HG02571 (cell line): ENCODE measurements around the gene SEMA6C.
"Not testable (repeated sequence)": the region's sequence is repeated elsewhere in the genome, so short reads cannot be mapped to it uniquely, and the experiment has no call there.

Experiments
- ATAC-seq: cut with Tn5 transposase; IDR thresholded peaks from one replicate; pipeline ENCODE4 v1.9.1; 2021; ENCODE audit warnings: mild to moderate bottlenecking, moderate library complexity; ENCODE audit not compliant: unreplicated experiment

SEMA6C gene, protein sequence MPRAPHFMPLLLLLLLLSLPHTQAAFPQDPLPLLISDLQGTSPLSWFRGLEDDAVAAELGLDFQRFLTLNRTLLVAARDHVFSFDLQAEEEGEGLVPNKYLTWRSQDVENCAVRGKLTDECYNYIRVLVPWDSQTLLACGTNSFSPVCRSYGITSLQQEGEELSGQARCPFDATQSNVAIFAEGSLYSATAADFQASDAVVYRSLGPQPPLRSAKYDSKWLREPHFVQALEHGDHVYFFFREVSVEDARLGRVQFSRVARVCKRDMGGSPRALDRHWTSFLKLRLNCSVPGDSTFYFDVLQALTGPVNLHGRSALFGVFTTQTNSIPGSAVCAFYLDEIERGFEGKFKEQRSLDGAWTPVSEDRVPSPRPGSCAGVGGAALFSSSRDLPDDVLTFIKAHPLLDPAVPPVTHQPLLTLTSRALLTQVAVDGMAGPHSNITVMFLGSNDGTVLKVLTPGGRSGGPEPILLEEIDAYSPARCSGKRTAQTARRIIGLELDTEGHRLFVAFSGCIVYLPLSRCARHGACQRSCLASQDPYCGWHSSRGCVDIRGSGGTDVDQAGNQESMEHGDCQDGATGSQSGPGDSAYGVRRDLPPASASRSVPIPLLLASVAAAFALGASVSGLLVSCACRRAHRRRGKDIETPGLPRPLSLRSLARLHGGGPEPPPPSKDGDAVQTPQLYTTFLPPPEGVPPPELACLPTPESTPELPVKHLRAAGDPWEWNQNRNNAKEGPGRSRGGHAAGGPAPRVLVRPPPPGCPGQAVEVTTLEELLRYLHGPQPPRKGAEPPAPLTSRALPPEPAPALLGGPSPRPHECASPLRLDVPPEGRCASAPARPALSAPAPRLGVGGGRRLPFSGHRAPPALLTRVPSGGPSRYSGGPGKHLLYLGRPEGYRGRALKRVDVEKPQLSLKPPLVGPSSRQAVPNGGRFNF

DNA sequence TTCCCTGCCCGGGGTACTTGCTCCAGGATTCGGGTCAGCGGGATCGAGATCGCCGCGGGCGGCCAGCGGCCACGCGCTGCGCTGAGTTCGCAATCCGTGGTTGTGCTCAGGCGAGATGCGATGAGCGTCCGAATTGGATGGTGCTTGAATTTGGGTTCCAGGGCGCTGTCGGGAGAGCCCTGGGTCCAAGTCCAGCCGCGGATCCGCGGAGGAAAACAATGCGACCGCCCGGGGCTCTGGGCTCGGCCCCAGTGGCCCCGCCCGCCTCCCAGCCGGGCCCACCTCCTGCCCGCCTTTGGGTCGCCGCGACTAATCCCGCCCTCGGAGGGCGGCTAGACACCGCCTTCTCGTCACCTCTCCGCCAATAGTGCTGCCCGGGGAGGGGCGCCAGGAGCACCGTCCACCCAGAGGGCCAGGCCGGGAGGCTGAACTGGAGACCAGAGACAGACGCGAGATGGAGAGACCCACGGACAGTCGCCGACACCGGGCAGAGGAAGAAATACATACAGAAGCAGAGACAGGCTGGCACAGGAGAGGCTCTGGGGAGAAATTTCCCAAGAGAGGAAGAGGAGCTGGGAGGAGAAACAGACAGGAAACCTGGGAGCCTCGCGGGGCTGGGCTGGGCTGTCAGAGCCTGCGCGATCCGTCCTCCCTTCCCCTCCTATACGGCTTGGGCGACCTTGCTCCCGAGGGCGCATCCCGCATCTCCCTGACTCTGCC is at the start of gene SEMA6C:
SEMA6C (minus strand) TSS at position 220 of the 720 bp plus-strand sequence. CDS start 4,010 bp downstream, outside the sequence.
- ATAC-seq = peak; percentile 97

DNA sequence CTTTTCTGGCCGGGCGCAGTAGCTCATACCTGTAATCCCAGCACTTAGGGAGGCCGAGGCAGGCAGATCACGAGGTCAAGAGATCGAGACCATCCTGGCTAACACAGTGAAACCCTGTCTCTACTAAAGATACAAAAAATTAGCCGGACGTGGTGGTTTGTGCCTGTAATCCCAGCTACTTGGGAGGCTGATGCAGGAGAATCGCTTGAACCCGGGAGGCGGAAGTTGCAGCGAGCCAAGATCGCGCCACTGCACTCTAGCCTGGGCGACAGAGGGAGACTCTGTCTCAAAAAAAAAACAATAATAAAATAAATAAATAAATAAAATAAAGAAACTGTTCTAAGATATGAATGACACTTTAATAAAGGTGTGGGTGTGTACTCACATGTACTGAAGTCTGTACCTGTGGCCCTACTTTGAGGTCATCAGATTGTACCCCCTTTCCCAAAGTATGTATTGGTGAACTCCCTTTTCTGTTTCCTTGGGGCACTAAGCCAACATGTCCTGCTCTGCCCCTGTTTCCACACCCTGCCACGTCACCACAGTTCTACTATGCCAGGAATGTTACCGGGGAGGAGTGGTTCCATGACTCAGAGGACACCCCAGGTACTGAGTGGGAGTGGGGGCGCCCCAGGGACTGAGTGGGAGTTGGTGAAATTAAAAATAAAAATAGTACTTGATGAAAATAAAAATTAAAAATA is 48.6 kb upstream of the SEMA6C start:
- ATAC-seq = not testable (repeated sequence)

DNA sequence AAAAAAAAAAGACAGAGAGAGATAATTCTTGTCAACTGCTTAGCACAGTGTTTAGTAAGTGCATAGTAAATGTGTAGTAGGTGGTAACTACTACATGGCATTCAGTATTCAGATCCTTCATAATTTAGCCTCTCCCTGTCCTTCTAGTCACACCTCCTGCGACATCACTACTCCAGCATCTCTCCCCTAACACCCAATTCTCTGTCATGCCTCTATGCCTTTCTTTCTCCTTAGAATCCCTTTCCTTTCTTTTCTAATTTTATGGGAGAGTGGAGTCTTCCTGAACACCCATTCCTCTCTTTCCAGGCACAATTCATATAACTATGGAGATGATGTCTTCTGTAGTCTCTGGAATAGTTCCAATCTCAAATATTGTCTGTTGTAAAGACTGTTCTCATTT is 47.4 kb upstream of the SEMA6C start:
- ATAC-seq = no peak

DNA sequence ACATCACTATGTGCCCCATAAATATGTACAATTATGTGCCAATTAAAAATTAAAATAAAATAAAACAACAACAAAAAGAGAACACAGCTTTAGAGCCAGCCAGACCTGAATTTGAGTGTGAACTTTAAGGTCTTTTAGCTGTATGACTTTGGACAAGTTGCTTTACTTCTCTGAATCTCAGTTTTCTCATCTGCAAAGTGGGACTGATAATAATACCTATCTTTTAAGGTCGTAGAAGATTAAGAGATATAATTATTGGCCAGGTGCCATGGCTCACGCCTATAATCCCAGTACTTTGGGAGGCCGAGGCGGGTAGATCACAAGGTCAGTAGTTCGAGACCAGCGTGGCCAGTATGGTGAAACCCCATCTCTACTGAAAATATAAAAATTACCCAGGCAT is 46.9 kb upstream of the SEMA6C start:
- no peak for ATAC-seq

DNA sequence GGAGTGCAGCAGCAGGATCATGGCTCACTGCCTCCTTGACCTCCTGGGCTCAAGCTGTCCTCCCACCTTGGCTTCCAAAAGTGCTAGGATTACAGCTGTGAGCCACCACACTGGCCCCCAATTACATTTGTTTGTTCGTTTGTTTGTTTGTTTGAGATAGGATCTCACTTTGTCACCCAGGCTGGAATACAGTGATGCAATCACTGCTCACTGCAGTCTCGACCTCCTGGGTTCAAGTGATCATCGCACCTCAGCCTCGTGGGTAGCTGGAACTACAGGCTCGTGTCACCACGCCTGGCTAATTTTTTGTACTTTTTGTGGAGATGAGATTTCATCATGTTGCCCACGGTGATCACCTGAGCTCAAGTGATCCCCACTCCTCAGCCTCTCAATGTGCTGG is 45.6 kb upstream of the SEMA6C start:
- no peak for ATAC-seq

DNA sequence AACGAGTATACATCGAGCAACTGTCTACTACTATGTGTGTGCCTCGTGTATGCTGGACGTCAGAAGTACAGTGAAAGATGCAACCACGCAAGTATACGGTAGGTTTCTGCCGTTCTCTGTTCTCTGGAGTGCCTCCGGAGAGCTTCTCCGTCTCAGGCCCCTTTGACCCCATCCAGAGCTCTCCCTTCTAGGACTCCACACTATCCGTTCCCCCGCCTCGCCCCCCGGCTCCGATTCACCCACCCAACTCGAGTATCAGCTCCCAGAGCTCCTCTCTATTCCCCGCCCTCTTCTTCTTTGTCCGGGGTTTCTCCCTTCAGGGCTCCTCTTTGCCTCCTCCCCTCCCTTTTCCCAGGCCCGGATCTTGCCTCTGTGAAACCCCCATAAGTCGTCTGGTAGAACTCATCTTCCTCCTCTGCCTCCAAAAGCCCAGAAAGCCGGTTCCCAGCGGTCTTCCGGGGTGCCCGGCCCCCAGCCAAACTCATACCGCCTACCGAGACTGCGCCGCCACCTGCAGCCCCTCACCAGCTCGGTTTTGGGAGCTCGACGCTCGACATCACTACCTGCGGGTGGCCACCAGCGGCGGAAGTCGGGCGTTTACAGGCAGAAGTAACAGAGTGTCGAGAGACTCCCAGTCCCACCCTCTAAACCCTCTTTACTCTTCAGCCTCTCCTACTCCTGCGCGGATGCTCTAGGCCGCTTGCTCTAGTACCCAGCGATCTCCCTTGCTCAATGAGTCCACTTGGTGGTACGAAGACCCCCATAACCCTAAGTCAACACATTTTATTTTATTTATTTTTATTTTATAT is 43.4 kb upstream of the SEMA6C start, which contains the start of gene VPS72:
VPS72 (minus strand) TSS at position 561 of the 809 bp plus-strand sequence; CDS start at position 485, 76 bp downstream.
- peak; percentile 89 for ATAC-seq

DNA sequence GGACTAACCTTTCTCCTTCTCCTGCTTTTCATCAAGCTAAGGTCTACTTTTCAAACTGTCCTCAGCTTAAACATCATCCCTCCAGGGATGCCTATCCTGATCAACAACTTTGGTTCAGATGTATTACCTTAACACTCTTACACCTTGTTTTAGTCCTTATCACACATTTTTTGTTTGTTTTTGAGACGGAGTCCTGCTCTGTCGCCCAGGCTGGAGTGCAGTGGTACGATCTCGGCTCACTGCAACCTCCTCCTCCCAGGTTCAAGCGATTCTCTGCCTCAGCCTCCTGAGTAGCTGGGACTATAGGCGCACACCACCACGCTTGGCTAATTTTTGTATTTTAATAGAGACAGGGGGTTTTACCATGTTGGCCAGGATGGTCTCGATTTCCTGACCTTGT is 42.2 kb upstream of the SEMA6C start:
- ATAC-seq = not testable (repeated sequence)

DNA sequence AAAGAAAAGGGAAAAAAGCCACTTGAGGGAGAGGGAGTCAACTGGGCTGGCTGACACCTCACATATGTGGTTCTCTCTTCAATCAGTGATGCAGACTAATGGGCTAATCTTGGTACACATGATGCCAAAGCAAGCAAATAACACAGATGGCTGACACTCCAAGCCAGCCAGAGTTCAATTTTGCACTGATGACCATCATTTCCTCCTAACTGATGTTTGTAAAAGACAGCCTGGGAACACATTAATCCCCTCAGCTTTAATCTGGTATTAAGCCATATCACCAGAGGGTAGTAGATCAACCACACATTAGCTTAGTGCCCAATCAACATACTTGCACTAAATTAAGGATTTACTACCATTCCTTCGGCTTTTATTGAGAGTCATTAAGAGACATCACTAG is 40.8 kb upstream of the SEMA6C start:
- ATAC-seq = no peak

DNA sequence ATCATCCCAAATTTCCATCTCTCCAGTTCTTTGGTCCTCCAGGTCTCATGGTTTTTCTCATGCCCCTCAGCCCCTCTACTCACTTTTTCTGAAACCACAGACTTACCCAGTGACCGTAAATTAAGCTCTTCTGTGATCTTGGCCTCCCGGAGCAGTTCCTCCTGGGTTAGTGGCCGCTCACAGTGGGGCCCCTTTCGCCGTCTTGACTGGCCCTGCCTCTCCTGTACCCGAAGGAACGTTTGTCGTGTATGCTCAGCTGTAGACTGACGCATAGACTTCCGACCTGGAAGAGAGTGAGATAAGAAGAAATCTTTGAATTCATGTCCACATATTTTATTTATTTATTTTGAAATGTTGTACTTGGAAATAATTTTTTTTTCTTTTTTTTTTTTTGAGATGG is 37.8 kb upstream of the SEMA6C start:
- ATAC-seq = no peak

DNA sequence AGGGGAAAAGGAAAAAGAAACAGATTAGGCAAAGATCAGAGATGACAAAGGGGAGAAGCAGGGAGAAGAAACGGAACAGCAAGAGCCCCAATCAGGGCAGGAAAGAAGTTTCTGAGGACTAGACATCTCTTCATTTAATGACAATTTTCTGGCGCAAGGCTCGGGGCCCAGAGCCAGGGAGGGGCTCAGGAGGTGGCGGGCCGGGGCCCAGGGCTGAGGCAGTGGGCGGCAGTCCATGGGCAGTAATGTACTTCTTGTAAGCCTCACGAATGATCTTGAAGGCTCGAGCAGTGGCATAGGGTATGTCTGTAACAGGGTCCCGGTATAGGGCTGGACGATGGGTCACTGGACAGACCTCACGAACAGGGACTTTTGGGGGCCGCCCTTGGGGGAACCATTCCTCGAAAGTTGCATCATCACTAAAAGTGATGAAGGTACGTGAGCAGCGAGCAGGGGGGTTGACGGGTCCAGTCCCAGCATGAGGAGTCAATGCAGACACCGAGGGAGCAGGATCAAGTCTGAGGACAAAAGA is 30.1 kb upstream of the SEMA6C start:
- no peak for ATAC-seq

DNA sequence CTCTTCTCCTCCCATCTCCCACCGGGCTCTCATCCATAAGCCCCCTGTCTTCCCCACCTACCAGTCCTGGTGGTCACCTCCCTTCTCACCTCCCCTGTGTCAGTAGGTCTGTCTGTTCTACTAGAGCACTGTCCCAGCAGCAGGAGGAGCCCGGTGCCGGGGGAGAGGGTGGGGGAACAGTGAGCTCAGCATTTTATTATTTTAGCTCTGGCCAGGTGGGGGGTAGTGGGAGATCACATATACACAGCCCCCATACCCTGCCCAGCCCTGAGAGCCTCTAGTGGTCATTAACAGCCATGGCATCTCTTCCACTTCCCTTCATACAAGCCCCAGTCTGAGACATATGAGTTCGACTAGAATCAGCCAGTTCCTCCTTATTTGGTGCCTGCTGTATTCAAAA is 29.4 kb upstream of the SEMA6C start, which contains the start of gene TMOD4:
TMOD4 (minus strand) TSS at position 119 of the 400 bp plus-strand sequence. CDS start 1,106 bp downstream, outside the sequence.
- no peak for ATAC-seq

DNA sequence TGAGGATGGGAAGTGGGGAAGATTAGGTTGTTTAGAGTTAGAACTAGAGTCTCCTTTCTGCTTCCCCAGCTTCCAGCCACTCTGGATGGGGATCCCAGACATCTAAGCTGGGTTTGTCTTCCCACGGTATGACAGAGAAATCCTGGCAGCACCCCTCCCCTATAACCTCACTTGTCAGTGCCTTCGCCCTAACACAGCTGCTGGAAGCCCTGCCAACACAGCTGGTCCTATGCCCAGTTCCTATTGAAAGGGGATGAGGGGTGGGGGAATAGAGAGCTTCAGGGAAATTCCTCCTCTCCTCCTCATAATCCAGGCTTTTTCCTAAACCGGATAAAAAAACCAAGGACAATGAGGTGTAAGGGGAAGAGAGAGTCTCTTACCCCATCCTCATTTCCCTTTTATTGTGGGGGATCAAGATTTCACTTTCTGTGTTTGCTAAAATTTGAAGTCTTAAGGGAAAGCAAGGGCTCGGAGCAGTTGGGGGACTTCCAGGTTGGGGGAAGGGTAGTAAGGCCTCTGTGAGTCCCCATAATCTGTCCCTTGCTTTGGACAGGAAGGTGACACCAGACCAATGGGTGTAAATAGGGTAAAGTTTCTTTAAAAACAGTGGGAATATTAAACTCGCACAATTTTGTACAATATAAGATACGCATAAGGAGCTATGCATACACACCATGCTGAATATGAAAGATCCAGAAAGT is 28.8 kb upstream of the SEMA6C start:
- ATAC-seq = no peak

DNA sequence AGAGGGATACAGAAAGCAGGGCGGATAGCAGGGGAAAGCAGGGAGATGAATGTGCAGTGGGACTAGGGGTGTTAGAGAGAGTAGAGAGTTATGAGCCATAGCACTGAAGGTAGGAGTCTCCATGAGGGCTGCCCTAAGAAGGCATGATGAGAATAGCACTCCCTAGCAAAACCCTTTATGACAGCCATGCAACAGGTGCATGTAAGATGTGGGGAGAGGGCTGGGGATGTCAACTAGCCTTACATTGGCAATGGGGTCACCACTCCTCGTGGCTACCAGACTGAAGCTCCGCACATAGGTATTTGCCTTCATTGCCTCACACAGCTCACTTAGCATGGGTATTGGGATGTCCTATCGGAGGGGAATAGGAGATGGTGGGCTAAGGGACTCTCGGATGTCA is 24.8 kb upstream of the SEMA6C start:
- no peak for ATAC-seq

DNA sequence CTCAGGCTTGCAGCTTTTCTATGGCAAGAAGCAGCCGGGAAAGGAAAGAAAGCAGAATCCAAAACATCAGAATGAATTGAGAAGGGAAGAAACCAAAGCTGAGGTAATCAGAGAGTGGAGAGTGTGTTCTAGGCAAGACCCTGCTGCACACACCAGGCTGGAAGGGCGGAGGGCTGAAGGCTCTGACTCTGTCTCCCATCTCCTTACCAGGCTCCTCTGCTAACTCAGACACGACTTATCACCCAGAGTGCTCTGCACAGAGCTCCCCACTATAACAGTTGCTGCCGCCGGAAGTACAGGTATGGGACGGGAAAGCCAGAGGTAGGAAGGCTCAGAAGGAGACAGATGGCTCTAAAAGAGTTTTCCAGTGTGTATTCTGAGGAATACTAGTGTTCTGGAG is 20.7 kb upstream of the SEMA6C start:
- ATAC-seq = no peak

DNA sequence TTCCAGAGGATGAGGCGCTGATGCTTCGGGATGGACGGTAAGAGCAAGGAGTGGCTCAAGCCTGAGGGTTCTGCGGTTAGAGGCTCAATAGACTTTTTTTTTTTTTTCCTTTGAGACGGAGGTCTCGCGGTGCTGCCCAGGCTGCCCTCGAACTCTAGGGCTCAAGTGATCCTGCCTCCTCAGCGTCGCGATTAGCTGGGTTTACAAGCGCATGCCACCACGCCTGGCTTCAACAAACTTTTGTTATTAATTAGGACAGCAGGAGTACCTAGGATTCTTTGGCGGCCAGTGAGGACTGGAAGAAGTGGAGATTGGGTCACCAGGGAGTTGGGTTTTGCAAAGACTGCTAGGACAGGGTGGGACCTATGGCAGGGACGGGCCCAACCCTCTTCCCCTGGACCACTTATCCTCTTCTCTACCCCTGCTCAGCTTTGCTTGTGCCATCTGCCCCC is 20.1 kb upstream of the SEMA6C start:
- no peak for ATAC-seq

DNA sequence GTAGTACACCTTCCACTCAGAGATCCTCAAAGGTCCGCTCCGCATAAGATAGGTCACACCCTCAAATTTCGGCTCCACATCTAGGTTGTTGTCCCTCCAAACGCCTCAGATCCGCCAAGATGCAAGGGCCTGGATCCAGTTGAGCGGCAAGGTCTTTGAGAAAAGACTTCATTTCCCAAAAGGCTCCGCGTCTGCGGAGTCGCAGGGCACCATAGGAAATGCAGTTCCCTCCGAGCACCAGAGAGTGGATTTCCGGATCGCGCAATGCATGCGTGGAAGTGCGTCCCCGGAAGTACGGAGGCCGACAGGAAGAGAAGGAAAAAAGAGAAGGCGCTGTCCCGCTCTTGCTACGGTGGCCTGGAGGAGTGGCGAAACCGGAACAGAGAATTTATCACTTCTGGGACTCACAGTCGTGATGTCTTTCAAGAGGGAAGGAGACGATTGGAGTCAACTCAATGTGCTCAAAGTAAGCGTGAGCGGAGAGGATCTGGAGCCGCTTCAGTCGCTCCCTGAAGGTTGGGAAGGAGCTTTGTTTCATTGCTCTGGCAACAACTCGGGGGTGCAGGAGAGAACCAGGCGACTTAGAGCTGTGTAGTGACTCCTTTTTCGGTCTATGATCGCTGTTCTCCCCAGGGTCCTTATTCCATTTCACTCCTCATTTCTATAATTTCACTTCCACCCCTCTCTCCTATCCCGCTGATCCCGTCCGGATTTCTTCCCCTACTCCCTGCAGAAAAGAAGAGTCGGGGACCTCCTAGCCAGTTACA is 19.5 kb upstream of the SEMA6C start, which contains the start of the genes LYSMD1 and SCNM1:
LYSMD1 (minus strand) TSS at position 165 of the 767 bp plus-strand sequence. CDS start 644 bp downstream, outside the sequence.
SCNM1 (plus strand) TSS at position 407 of the 767 bp plus-strand sequence; CDS start at position 416, 9 bp downstream.
- peak; percentile 88 for ATAC-seq

DNA sequence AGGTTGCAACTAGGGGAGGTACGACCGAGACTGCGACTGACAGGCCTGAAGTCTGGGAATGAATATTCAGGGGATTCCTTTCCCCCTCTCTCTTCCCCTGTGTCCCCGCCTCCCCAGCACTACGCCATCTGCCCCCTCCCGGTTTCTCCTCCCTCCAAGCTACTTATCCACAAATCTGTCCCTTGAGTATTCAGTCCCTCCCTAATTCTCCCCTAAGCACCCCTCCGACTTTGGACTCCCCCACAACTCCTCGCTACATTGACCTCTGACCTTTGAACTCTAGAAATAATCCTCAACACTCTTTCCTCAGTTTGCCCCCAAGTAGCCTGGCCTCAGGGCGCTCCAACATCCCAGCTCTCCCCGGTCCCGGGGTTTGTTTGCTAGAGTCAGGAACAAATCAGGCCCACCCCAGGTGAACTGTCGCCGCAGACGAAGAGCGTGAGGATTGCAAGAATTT is 18.9 kb upstream of the SEMA6C start:
- peak; percentile 21 for ATAC-seq
